Measurements from ENCODE around the gene CARMIL3. TPM values are rescaled to one million over a fixed set of nuclear protein-coding genes. Genes with fewer than 3 reads are reported as not detected.

Gene CARMIL3
- total RNA-seq, 2 donors from 2014 or later = 0.14 TPM; not detected in 1

DNA sequence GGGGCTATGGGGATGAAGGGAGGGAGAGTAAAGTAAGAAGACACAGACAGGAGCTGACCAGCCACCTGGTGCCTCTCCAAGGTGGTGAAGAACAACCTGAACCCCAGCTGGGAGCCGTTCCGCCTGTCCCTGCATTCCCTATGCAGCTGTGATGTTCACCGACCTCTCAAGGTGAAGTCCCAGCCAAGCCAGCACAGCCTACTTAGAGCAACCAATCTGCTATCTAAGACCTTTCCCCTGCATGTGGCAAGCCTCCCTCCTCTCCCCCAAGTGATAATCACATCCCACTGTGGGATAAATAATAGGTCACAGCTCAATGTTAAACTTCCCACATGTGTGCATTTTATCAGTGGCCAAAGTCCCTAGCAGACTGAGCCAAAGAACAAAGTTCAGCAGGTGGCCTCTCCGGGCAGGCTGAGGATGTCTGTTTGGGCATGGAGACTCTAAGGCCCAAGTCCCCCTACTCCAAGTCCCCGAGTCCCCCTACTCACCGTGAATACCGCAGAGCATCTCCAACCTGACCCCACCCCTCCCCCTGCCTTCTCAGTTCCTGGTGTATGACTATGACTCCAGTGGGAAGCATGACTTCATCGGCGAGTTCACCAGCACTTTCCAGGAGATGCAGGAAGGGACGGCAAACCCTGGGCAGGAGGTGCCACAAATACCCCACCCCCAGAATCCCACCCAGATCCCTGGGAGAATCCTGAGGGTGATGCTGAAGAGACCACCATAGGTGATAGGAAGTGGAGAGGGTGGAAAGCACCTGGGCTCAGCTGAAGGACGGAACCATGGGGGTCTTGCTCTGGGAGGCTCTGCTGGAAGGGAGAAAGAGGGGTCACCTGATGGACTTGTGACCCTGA is 23.0 kb downstream of the CARMIL3 start:
- no peak for DNase-seq (ENCODE audit: low spot score)
- H3K27ac ChIP-seq = no peak overlapping the region
- TF ChIP-seq CTCF (IDR thresholded peaks at IDR 0.05) = no peak
- H3K27me3 ChIP-seq (replicated peaks; ENCODE audit: insufficient read depth) = no peaks in the 10 kb centered on the region
- peaks cover 0 to 16% of the 10 kb centered on the region in 2 donors for H3K4me1 ChIP-seq (ENCODE audit: control insufficient read depth in 1 of 2, low read depth in 2 of 2)
- ATAC-seq (ENCODE audit: insufficient number of reproducible peaks, low FRiP score, low read depth) = no peak
- no peak overlapping the region for H3K4me3 ChIP-seq
- H3K36me3 ChIP-seq = no peaks in the 10 kb centered on the region
- no peaks in the 10 kb centered on the region for H3K9me3 ChIP-seq

- peaks cover 0 to 20% of the 10 kb centered on the region in 2 donors for H3K4me1 ChIP-seq (ENCODE audit: control insufficient read depth in 1 of 2, low read depth in 2 of 2)
- no peak for TF ChIP-seq CTCF (IDR thresholded peaks at IDR 0.05)
- ATAC-seq (ENCODE audit: insufficient number of reproducible peaks, low FRiP score, low read depth) (no peak), DNase-seq (ENCODE audit: low spot score) (no peak)
- no peaks in the 10 kb centered on the region for H3K27me3 ChIP-seq (replicated peaks; ENCODE audit: insufficient read depth)
- no peaks in the 10 kb centered on the region for H3K9me3 ChIP-seq
- no peak overlapping the region for H3K4me3 ChIP-seq
- H3K27ac ChIP-seq = no peak overlapping the region
- no peaks in the 10 kb centered on the region for H3K36me3 ChIP-seq
Measured at GRCh38 chr14:24075485-24076301, 23.9 kb downstream of the CARMIL3 start.

- DNase-seq (ENCODE audit: low spot score) = no peak
- Histone ChIP-seq H3K27me3 (replicated peaks; ENCODE audit: insufficient read depth) (no peaks in the 10 kb centered on the region), H3K4me1 (ENCODE audit: control insufficient read depth in 1 of 2, low read depth in 2 of 2) (peaks cover 0 to 26% of the 10 kb centered on the region in 2 donors), H3K4me3 (no peak overlapping the region), H3K27ac (no peak overlapping the region), H3K36me3 (no peaks in the 10 kb centered on the region), H3K9me3 (no peaks in the 10 kb centered on the region)
- ATAC-seq (ENCODE audit: insufficient number of reproducible peaks, low FRiP score, low read depth) = no peak
- TF ChIP-seq CTCF (IDR thresholded peaks at IDR 0.05) = no peak
Measured at GRCh38 chr14:24076302-24076601, 24.4 kb downstream of the CARMIL3 start.

DNA sequence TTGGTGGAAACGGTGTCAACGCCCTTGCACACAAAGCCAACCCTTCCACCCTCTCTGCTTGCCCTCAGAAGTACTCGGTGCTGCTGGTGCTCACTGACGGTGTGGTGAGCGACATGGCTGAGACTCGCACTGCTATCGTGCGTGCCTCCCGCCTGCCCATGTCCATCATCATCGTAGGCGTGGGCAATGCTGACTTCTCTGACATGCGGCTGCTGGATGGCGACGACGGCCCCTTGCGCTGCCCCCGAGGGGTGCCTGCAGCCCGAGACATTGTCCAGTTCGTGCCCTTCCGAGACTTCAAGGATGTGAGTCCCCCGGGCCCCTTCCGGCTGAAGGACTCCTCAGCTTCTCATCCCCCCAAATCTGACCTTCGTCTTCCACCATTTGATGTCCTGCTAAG is 25.3 kb downstream of the CARMIL3 start:
- Histone ChIP-seq H3K9me3 (no peaks in the 10 kb centered on the region), H3K4me1 (ENCODE audit: control insufficient read depth in 1 of 2, low read depth in 2 of 2) (peaks cover 0 to 26% of the 10 kb centered on the region in 2 donors), H3K4me3 (no peak overlapping the region), H3K27ac (no peak overlapping the region), H3K36me3 (no peaks in the 10 kb centered on the region), H3K27me3 (replicated peaks; ENCODE audit: insufficient read depth) (no peaks in the 10 kb centered on the region)
- DNase-seq (ENCODE audit: low spot score) = no peak
- ATAC-seq (ENCODE audit: insufficient number of reproducible peaks, low FRiP score, low read depth) = no peak
- TF ChIP-seq CTCF (IDR thresholded peaks at IDR 0.05) = no peak

GRCh38 chr14:24078146-24078545 is 26.3 kb downstream of the CARMIL3 start:
- peaks cover 0 to 16% of the 10 kb centered on the region in 2 donors for H3K4me1 ChIP-seq (ENCODE audit: control insufficient read depth in 1 of 2, low read depth in 2 of 2)
- no peaks in the 10 kb centered on the region for H3K36me3 ChIP-seq
- no peaks in the 10 kb centered on the region for H3K9me3 ChIP-seq
- no peak for DNase-seq (ENCODE audit: low spot score)
- no peak overlapping the region for H3K4me3 ChIP-seq
- no peak for TF ChIP-seq CTCF (IDR thresholded peaks at IDR 0.05)
- no peak for ATAC-seq (ENCODE audit: insufficient number of reproducible peaks, low FRiP score, low read depth)
- H3K27me3 ChIP-seq (replicated peaks; ENCODE audit: insufficient read depth) = no peaks in the 10 kb centered on the region
- H3K27ac ChIP-seq = no peak overlapping the region
